GM12873 (cell line): ENCODE results near the gene KRT31.

Source experiments
- TF ChIP-seq, protein P1 (sequence below): IDR thresholded peaks from 2 replicates; pipeline ENCODE4 v1.5.1; 2012; ENCODE audit warnings: low read depth, mild to moderate bottlenecking, moderate library complexity, low read length, control low read depth; ENCODE audit not compliant: insufficient read depth; ENCODE audit errors: missing control alignments

The KRT31 gene

DNA sequence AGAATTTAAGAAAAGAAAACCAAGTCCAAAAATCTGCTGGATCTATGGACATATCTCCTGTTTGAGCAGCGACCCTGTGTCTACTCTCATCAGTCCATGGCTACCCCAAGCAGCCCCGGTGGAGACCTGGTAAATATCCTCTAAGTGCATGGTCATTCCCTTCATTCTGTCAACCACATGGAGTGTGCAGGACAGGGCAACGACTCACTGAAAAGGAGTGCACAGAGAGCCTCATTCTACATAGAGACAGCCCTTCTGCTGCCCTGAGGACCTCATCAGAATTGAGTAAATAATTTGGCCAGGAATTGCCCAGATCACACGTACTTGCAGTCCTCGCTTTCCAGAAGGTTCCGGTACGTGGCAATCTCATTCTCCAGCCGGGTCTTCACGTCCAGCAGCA, 40.4 kb upstream of the KRT31 start:
- TF ChIP-seq, protein P1, sequence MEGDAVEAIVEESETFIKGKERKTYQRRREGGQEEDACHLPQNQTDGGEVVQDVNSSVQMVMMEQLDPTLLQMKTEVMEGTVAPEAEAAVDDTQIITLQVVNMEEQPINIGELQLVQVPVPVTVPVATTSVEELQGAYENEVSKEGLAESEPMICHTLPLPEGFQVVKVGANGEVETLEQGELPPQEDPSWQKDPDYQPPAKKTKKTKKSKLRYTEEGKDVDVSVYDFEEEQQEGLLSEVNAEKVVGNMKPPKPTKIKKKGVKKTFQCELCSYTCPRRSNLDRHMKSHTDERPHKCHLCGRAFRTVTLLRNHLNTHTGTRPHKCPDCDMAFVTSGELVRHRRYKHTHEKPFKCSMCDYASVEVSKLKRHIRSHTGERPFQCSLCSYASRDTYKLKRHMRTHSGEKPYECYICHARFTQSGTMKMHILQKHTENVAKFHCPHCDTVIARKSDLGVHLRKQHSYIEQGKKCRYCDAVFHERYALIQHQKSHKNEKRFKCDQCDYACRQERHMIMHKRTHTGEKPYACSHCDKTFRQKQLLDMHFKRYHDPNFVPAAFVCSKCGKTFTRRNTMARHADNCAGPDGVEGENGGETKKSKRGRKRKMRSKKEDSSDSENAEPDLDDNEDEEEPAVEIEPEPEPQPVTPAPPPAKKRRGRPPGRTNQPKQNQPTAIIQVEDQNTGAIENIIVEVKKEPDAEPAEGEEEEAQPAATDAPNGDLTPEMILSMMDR = no peak

- TF ChIP-seq, protein P1 = no peak
Measured at GRCh38 chr17:41437254-41437653, 39.8 kb upstream of the KRT31 start.

- TF ChIP-seq, protein P1 = no peak
Measured at GRCh38 chr17:41434415-41434814, 37.0 kb upstream of the KRT31 start.

GRCh38 chr17:41434005-41434404, 36.6 kb upstream of the KRT31 start:
- TF ChIP-seq, protein P1 = no peak

- TF ChIP-seq, protein P1 = no peak
Measured at GRCh38 chr17:41433586-41433985, 36.2 kb upstream of the KRT31 start.

DNA sequence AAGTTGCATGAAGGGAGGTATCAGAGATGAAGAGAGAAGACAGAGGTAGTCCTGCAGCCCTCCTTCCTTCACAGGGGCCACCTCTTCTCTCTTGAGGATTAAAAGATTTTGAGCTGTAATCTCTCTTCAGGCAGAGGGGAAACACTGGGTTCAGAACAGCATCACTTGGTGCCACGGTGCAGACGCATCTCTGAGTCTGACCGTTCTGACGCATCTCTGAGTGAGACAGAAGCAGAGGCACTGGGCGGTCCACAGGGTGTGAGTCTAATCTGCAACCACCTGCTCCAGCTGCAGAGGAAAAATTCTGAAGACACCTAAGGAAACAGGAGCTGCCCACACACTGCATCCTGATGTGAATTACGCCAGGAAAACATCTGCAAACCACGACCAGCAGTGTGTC, 32.3 kb upstream of the KRT31 start:
- TF ChIP-seq, protein P1 = no peak

DNA sequence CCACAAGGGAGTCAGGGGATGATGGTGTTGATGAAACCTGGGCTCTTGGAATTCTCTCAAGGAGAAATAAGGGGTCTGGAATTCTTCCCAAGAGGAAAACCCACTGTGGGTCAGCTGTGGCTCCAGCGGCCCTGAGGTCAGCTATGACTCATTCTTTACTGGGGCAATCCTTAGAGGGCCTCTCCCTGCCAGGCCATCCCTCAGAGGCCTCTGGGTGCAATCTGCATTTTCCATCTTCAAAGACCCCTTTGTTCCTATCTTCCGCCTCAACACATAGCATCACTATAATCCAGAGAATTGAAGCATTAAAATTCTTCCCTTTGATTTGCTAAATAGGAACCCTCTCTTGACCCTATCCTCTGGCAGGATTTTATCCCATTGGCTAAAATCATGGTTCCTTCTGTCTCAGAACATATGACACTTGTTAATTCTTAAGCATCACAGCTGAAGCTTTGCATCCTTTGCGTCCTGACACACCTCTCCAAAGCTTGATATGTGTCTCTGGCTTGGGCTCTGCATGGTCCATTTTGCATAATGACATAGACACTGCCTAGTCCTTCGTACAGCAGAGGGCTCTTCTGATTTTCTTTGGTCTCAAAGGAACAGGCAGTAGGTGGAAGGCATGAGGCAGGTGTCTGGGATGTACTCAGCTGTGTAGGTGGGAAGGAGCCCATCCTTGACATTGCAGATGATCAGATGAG, 31.3 kb upstream of the KRT31 start:
- TF ChIP-seq, protein P1 = no peak
